SU-DHL-6 (cell line): Measurements from ENCODE around the gene EZH1.

ENCODE experiments used
- H2AFZ ChIP-seq: fragments of 200-600 bp; sonication (generic); 2 replicates; pipeline ENCODE4 v1.6.1; 2014; ENCODE audit warnings: low read depth, mild to moderate bottlenecking, moderate library complexity, mixed read lengths, antibody characterized with exemption, low read length; ENCODE audit not compliant: severe bottlenecking
- H3F3A ChIP-seq: fragments of 200-600 bp; shearing (Covaris generic); 2 replicates; pipeline ENCODE4 v1.6.0; 2016; ENCODE audit warnings: antibody characterized with exemption, mild to moderate bottlenecking; ENCODE audit not compliant: insufficient read depth
- H3K27ac ChIP-seq: fragments of 200-600 bp; sonication (generic); 2 replicates; pipeline ENCODE4 v1.5.1; 2016; ENCODE audit warnings: low read depth, mild to moderate bottlenecking, low read length, moderate library complexity, mixed read lengths
- H3K27me3 ChIP-seq: fragments of 200-600 bp; sonication (generic), shearing (Covaris generic); 2 replicates; pipeline ENCODE4 v1.6.0; 2014; ENCODE audit warnings: mild to moderate bottlenecking, low read length
- H3K36me3 ChIP-seq: fragments of 200-600 bp; sonication (generic); 2 replicates; pipeline ENCODE4 v1.6.1; 2014; ENCODE audit warnings: mild to moderate bottlenecking, low read length, mixed read lengths
- H3K4me2 ChIP-seq: fragments of 300-600, 200-600 bp; shearing (Covaris generic), sonication (generic); 2 replicates; pipeline ENCODE4 v1.6.0; 2014; ENCODE audit warnings: low read length, low read depth, mild to moderate bottlenecking; ENCODE audit not compliant: poor library complexity, severe bottlenecking
- H3K4me3 ChIP-seq: fragments of 200-600 bp; sonication (generic); 2 replicates; pipeline ENCODE4 v1.5.1; 2014; ENCODE audit warnings: antibody characterized with exemption, low read length, mild to moderate bottlenecking, mixed read lengths; ENCODE audit not compliant: insufficient read depth, poor library complexity, severe bottlenecking
- H3K79me2 ChIP-seq: fragments of 200-600 bp; sonication (generic); 2 replicates; pipeline ENCODE4 v1.6.1; 2014; ENCODE audit warnings: mild to moderate bottlenecking, low read length, moderate library complexity; ENCODE audit not compliant: insufficient read depth
- H3K9ac ChIP-seq: fragments of 200-600 bp; sonication (generic); 2 replicates; pipeline ENCODE4 v1.7.0; 2014; ENCODE audit warnings: mild to moderate bottlenecking, low read length
- H3K9me2 ChIP-seq: fragments of 200-600 bp; sonication (generic); replicated peaks from 2 replicates; pipeline ENCODE4 v1.6.1; 2014; ENCODE audit warnings: low read length; ENCODE audit not compliant: insufficient read depth
- H3K9me3 ChIP-seq: fragments of 200-600 bp; sonication (generic); 2 replicates; pipeline ENCODE4 v1.6.1; 2014; ENCODE audit warnings: low read length, mixed read lengths; ENCODE audit not compliant: insufficient read depth
- H4K20me1 ChIP-seq: fragments of 200-600 bp; sonication (generic); 2 replicates; pipeline ENCODE4 v1.6.1; 2014; ENCODE audit warnings: low read depth, mild to moderate bottlenecking, antibody characterized with exemption, low read length, moderate library complexity, mixed read lengths
- CTCF ChIP-seq: fragments of 200-600 bp; sonication (generic); IDR thresholded peaks from one replicate; pipeline ENCODE4 v1.5.1; 2017; ENCODE audit warnings: antibody characterized with exemption, mild to moderate bottlenecking, low read length, moderate library complexity; ENCODE audit not compliant: insufficient read depth, poor library complexity, severe bottlenecking
- EZH2phosphoT487 ChIP-seq: fragments of 200-600 bp; sonication (generic), shearing (Covaris generic); conservative IDR thresholded peaks from 2 replicates; pipeline ENCODE4 v1.6.1; 2018; ENCODE audit warnings: mild to moderate bottlenecking, antibody characterized with exemption, low read length, moderate library complexity, mixed read lengths

Gene EZH1

DNA sequence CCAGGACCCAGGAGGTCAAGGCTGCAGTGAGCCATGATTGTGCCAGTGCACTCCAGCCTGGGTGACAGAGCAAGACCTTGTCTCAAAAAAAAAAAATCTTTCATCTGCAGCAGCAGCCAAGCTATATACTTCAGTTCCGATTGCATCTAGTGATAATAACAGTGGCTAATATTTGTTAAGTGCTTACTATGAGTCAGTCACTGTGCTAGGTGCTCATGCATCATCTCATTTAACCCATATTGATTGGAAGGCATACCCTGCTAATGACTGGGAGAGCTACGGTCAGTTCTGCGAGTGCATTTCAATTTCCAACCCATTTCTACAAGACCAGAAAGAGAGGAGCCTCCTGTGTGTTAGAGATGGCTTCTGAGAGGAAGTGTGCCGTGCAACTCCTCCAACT lies 93.4 kb downstream of the EZH1 start:
- no peaks in the 10 kb centered on the region for H3K27me3 ChIP-seq
- H3K79me2 ChIP-seq, result no peaks in the 10 kb centered on the region
- H3K9me3 ChIP-seq, result no peaks in the 10 kb centered on the region
- H3F3A ChIP-seq, result no peaks in the 10 kb centered on the region
- no peak for TF ChIP-seq CTCF
- no peak for TF ChIP-seq EZH2phosphoT487
- no peaks in the 10 kb centered on the region for H3K36me3 ChIP-seq
- no peak overlapping the region for H2AFZ ChIP-seq
- H3K9ac ChIP-seq, result no peak overlapping the region
- H4K20me1 ChIP-seq, result no peaks in the 10 kb centered on the region
- H3K9me2 ChIP-seq, result no peaks in the 10 kb centered on the region
- H3K4me3 ChIP-seq, result no peak overlapping the region
- no peak overlapping the region for H3K4me2 ChIP-seq
- no peak overlapping the region for H3K27ac ChIP-seq
